Mesenchymal stem cell (in vitro differentiated cells and primary cell): ENCODE results near the gene IRF2.

Experiments
- DNase-seq: peaks from one replicate; pipeline ENCODE4 v3.0.0-alpha.2; 2013
- H2AFZ ChIP-seq: one replicate; pipeline ENCODE4 v1.6.1; 2013; ENCODE audit warnings: low read depth, mild to moderate bottlenecking, control low read depth, inconsistent platforms, low read length, moderate library complexity
- H2AK5ac ChIP-seq: 2 replicates; pipeline ENCODE4 v1.6.1; 2013; ENCODE audit warnings: low read length, moderate library complexity, mild to moderate bottlenecking, inconsistent platforms; ENCODE audit not compliant: severe bottlenecking
- H2BK120ac ChIP-seq: one replicate; pipeline ENCODE4 v1.6.1; 2013; ENCODE audit warnings: low read depth, mild to moderate bottlenecking, inconsistent platforms, low read length, moderate library complexity
- H2BK12ac ChIP-seq, 2 experiments: one replicate each; pipeline ENCODE4 v1.6.1; 2013; ENCODE audit warnings: inconsistent platforms in 2 of 2, low read length in 2 of 2, mild to moderate bottlenecking in 2 of 2, moderate library complexity in 2 of 2, control low read depth in 1 of 2
- H2BK15ac ChIP-seq: one replicate; pipeline ENCODE4 v1.6.1; 2013; ENCODE audit warnings: mild to moderate bottlenecking, low read depth, inconsistent platforms; ENCODE audit not compliant: poor library complexity, severe bottlenecking
- H2BK5ac ChIP-seq: 2 replicates; pipeline ENCODE4 v1.6.1; 2013; ENCODE audit warnings: low read depth, mild to moderate bottlenecking, low read length, control low read depth, inconsistent platforms; ENCODE audit not compliant: poor library complexity, severe bottlenecking
- H3K14ac ChIP-seq, 2 experiments: one replicate each; pipeline ENCODE4 v1.6.1; 2013; ENCODE audit warnings: inconsistent platforms in 2 of 2, low read length in 2 of 2, control low read depth in 1 of 2, mild to moderate bottlenecking in 1 of 2, moderate library complexity in 1 of 2
- H3K18ac ChIP-seq, 2 experiments: one replicate each; pipeline ENCODE4 v1.6.1; 2013; ENCODE audit warnings: inconsistent platforms in 2 of 2, low read length in 2 of 2, control low read depth in 1 of 2, low read depth in 1 of 2, mild to moderate bottlenecking in 1 of 2
- H3K23ac ChIP-seq, 2 experiments: one replicate each; pipeline ENCODE4 v1.6.1; 2013; ENCODE audit warnings: inconsistent platforms in 2 of 2, low read length in 2 of 2, mild to moderate bottlenecking in 2 of 2, moderate library complexity in 2 of 2, control low read depth in 1 of 2
- H3K27ac ChIP-seq: 2 replicates; pipeline ENCODE4 v1.5.1; 2013; ENCODE audit warnings: mild to moderate bottlenecking, moderate library complexity, low read length, control low read depth, inconsistent platforms; ENCODE audit not compliant: poor library complexity, severe bottlenecking
- H3K27me3 ChIP-seq, 2 experiments: 2 replicates each; pipeline versions ENCODE4 v1.6.1 to v1.7.0; 2013; ENCODE audit warnings: low read length in 2 of 2, mild to moderate bottlenecking in 2 of 2, moderate library complexity in 2 of 2, control low read depth in 1 of 2, inconsistent platforms in 1 of 2; ENCODE audit not compliant: control insufficient read depth in 1 of 2, insufficient read depth in 1 of 2
- H3K36me3 ChIP-seq, 2 experiments: 2 replicates each; pipeline versions ENCODE4 v1.6.1 to v1.7.0; 2013; ENCODE audit warnings: low read length in 2 of 2, control low read depth in 1 of 2, inconsistent platforms in 1 of 2, low read depth in 1 of 2, mild to moderate bottlenecking in 1 of 2; ENCODE audit not compliant: insufficient read depth in 2 of 2, control insufficient read depth in 1 of 2
- H3K4ac ChIP-seq, 2 experiments: one replicate each; pipeline ENCODE4 v1.6.1; 2013; ENCODE audit warnings: inconsistent platforms in 2 of 2, low read length in 2 of 2, mild to moderate bottlenecking in 2 of 2, moderate library complexity in 2 of 2, control low read depth in 1 of 2, low read depth in 1 of 2
- H3K4me1 ChIP-seq: 2 replicates; pipeline ENCODE4 v1.6.1; 2013; ENCODE audit warnings: low read depth, low read length, control low read depth; ENCODE audit not compliant: control insufficient read depth, insufficient read depth
- H3K4me2 ChIP-seq: 2 replicates; pipeline ENCODE4 v1.6.1; 2013; ENCODE audit warnings: low read length, mild to moderate bottlenecking, inconsistent platforms; ENCODE audit not compliant: poor library complexity, severe bottlenecking
- H3K4me3 ChIP-seq, 2 experiments: 2 replicates each; pipeline versions ENCODE4 v1.5.1 to v1.7.0; 2013; ENCODE audit warnings: low read length in 2 of 2, mild to moderate bottlenecking in 2 of 2, control low read depth in 1 of 2, low read depth in 1 of 2; ENCODE audit not compliant: insufficient read depth in 1 of 2
- H3K79me1 ChIP-seq: replicated peaks from 2 replicates; pipeline ENCODE4 v1.6.1; 2013; ENCODE audit warnings: mild to moderate bottlenecking, control low read depth, low read length, inconsistent platforms; ENCODE audit not compliant: poor library complexity, severe bottlenecking
- H3K9ac ChIP-seq: 2 replicates; pipeline ENCODE4 v1.7.0; 2013; ENCODE audit warnings: mild to moderate bottlenecking, low read length, moderate library complexity
- H3K9me3 ChIP-seq: 2 replicates; pipeline ENCODE4 v1.7.0; 2013; ENCODE audit warnings: mild to moderate bottlenecking, low read length; ENCODE audit not compliant: control insufficient read depth
- H4K8ac ChIP-seq: one replicate; pipeline ENCODE4 v1.6.1; 2013; ENCODE audit warnings: inconsistent platforms, mild to moderate bottlenecking, low read length, moderate library complexity
- H4K91ac ChIP-seq: one replicate; pipeline ENCODE4 v1.6.1; 2013; ENCODE audit warnings: mild to moderate bottlenecking, low read length, inconsistent platforms
- WGBS: methylation state at CpG from one replicate; pipeline ENCODE4 v1.1.7; 2013; ENCODE audit warnings: mixed read lengths; 5-methylcytosine and 5-hydroxymethylcytosine counted together

The IRF2 gene

DNA sequence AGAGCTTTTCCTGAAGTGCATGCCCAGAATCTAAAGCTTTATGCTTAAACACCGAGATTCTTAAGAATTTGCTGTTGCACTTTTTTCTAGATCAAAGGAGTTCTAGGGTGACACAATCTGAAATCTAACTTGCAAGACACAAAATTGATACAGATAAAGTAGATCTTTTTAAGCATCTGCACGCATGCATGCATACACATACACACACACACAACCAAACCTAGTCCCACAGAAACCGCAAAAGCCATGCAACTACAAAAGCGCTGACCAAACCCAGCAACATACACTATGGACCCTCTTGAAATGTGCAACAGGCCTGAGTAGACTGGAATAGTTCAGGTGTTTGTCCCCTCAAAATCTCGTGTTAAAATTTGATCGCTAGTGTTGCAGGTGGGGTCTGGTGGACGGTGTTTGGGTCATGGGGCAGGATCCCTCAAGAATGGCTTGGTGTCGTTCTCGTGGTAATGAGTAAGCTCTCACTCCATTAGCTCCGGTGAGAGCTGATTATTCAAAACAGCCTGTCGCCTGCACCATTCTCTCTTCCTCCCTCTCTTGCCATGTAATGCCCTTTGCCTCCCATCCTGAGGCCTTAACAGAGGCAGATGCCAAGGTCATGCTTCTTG lies 52.7 kb downstream of the IRF2 start:
- peaks cover 35% of the 10 kb centered on the region for H3K79me1 ChIP-seq
- H3K4me2 ChIP-seq, result no peak overlapping the region
- H2AK5ac ChIP-seq, result no peak overlapping the region
- H3K23ac ChIP-seq, result no peak overlapping the region
- DNase-seq, result no peak
- no peak overlapping the region for H2BK5ac ChIP-seq
- no peak overlapping the region for H3K4ac ChIP-seq
- no peak overlapping the region for H3K9ac ChIP-seq
- no peaks in the 10 kb centered on the region for H3K27me3 ChIP-seq
- H4K8ac ChIP-seq, result no peak overlapping the region
- H4K91ac ChIP-seq, result no peak overlapping the region
- peaks cover 6% of the 10 kb centered on the region for H3K4me1 ChIP-seq
- no peak overlapping the region for H3K4me3 ChIP-seq
- no peak overlapping the region for H3K27ac ChIP-seq
- no peak overlapping the region for H3K14ac ChIP-seq
- H2AFZ ChIP-seq, result no peak overlapping the region
- no peak overlapping the region for H3K18ac ChIP-seq
- no peak overlapping the region for H2BK15ac ChIP-seq
- H2BK120ac ChIP-seq, result no peak overlapping the region
- WGBS, result 97% methylated on average over 11 of the region's 11 CpGs
- peak overlapping the region in 1 of 2 experiments; percentile 25 for H2BK12ac ChIP-seq
- H3K9me3 ChIP-seq, result peaks cover 5% of the 10 kb centered on the region
- peaks cover 25 to 72% of the 10 kb centered on the region in 2 experiments for H3K36me3 ChIP-seq

DNA sequence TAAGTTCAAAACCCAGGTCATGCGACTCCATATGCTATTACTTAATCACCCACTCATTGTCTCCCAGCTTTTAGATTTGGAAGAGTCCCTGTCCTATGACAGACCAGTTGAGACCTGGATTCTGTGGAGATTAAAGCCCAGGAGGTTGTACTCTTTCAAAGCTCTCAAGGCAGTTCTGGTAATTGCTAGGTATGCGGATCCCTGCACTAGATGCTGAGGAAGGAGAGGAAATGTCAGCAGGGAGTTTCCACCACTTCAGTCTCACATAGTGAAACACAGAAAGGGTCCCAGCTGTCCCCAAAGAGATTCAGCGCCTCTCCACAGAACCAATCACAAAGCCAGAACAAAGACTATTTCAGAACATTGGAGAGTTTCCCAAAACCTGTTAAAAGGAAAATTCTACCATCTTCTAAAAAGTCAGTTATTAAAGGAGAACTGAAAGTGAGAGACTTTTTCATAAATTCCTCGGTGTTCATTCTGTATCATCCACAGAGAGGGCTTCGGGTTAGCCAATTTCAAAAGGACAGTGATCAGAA lies 53.4 kb downstream of the IRF2 start:
- no peaks in the 10 kb centered on the region for H3K27me3 ChIP-seq
- H3K4me2 ChIP-seq, result no peak overlapping the region
- H4K91ac ChIP-seq, result no peak overlapping the region
- no peak for DNase-seq
- H2AK5ac ChIP-seq, result no peak overlapping the region
- H3K18ac ChIP-seq, result no peak overlapping the region
- no peak overlapping the region for H3K9ac ChIP-seq
- H3K14ac ChIP-seq, result no peak overlapping the region
- H3K23ac ChIP-seq, result no peak overlapping the region
- no peak overlapping the region for H4K8ac ChIP-seq
- no peak overlapping the region for H3K4ac ChIP-seq
- 97% methylated on average over 4 of the region's 5 CpGs for WGBS
- H2BK15ac ChIP-seq, result no peak overlapping the region
- H2BK5ac ChIP-seq, result no peak overlapping the region
- no peak overlapping the region for H2AFZ ChIP-seq
- no peak overlapping the region for H3K27ac ChIP-seq
- H3K9me3 ChIP-seq, result peaks cover 5% of the 10 kb centered on the region
- H2BK120ac ChIP-seq, result no peak overlapping the region
- H3K36me3 ChIP-seq, result peaks cover 18 to 66% of the 10 kb centered on the region in 2 experiments
- H3K79me1 ChIP-seq, result peaks cover 33% of the 10 kb centered on the region
- no peak overlapping the region for H2BK12ac ChIP-seq
- peaks cover 6% of the 10 kb centered on the region for H3K4me1 ChIP-seq
- no peak overlapping the region for H3K4me3 ChIP-seq

DNA sequence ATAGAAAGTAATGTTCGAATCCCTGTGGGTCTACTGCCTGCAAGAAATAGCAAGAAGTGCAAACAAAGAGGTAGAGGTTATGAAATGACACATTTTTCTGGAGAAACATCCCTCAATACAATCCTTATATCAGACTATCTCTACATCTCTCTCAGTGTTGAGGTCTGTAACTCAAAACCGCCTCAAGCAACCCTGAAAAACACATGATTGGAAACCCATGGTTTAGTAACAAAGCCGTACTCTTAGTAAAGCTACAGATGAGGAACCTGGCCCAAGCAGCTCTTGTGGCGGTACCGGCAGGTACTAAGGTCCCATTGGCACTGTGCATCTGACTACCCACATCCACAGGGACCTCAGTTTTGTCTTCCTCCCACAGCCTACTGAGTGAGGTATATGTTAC lies 53.9 kb downstream of the IRF2 start:
- no peak overlapping the region for H2BK15ac ChIP-seq
- no peak overlapping the region for H3K4me2 ChIP-seq
- peaks cover 14 to 67% of the 10 kb centered on the region in 2 experiments for H3K36me3 ChIP-seq
- no peak overlapping the region for H2BK12ac ChIP-seq
- no peak overlapping the region for H3K4ac ChIP-seq
- no peak overlapping the region for H2AFZ ChIP-seq
- H2AK5ac ChIP-seq, result no peak overlapping the region
- no peak overlapping the region for H2BK120ac ChIP-seq
- H3K9ac ChIP-seq, result no peak overlapping the region
- H3K14ac ChIP-seq, result no peak overlapping the region
- H3K27ac ChIP-seq, result no peak overlapping the region
- no peak overlapping the region for H3K23ac ChIP-seq
- no peak overlapping the region for H2BK5ac ChIP-seq
- peaks cover 5% of the 10 kb centered on the region for H3K9me3 ChIP-seq
- H4K8ac ChIP-seq, result no peak overlapping the region
- H3K79me1 ChIP-seq, result peaks cover 33% of the 10 kb centered on the region
- peaks cover 6% of the 10 kb centered on the region for H3K4me1 ChIP-seq
- DNase-seq, result no peak
- H3K4me3 ChIP-seq, result no peak overlapping the region
- H4K91ac ChIP-seq, result no peak overlapping the region
- no peaks in the 10 kb centered on the region for H3K27me3 ChIP-seq
- WGBS, result over 99% methylated on average over 5 of the region's 5 CpGs
- H3K18ac ChIP-seq, result no peak overlapping the region

GRCh38 chr4:184419976-184420375 lies 54.4 kb downstream of the IRF2 start:
- Histone ChIP-seq H2BK120ac (no peak overlapping the region), H2AK5ac (no peak overlapping the region), H3K27ac (no peak overlapping the region), H3K18ac (no peak overlapping the region), H2BK12ac (no peak overlapping the region), H3K4me2 (no peak overlapping the region), H3K23ac (no peak overlapping the region), H4K8ac (no peak overlapping the region), H3K4ac (no peak overlapping the region), H3K79me1 (peaks cover 30% of the 10 kb centered on the region), H3K4me1 (peaks cover 4% of the 10 kb centered on the region), H2AFZ (no peak overlapping the region), H3K36me3 (peaks cover 15 to 67% of the 10 kb centered on the region in 2 experiments), H3K9ac (no peak overlapping the region), H3K4me3 (no peak overlapping the region), H3K27me3 (no peaks in the 10 kb centered on the region), H2BK5ac (no peak overlapping the region), H4K91ac (no peak overlapping the region), H3K14ac (no peak overlapping the region), H2BK15ac (no peak overlapping the region), H3K9me3 (peaks cover 5% of the 10 kb centered on the region)
- no peak for DNase-seq
- 93% methylated on average over 7 of the region's 7 CpGs for WGBS
